Spleen (tissue), 11 donors: ENCODE results near the gene SLC35F3. TPM values are rescaled to one million over a fixed set of nuclear protein-coding genes. Genes with fewer than 3 reads are reported as not detected.

ENCODE experiments used
- DNase-seq: peaks from one replicate; pipeline ENCODE4 v3.0.0-alpha.2; 2020
- H3K27ac ChIP-seq, 8 donors: fragments of 200-600 bp; sonication (generic) in 7 of 8; 1 replicate in 4 of 8; 2 replicates in 4 of 8; pipeline versions ENCODE4 v1.5.0 to v1.8.0; 2016 to 2021; ENCODE audit warnings: inconsistent platforms in 4 of 8, mild to moderate bottlenecking in 4 of 8, moderate library complexity in 1 of 8
- H3K27me3 ChIP-seq, 7 donors: fragments of 200-600 bp; sonication (generic) in 6 of 7; replicated peaks in 1 of 7; 1 replicate in 4 of 7; 2 replicates in 3 of 7; pipeline versions ENCODE4 v1.5.0 to v1.8.0; 2016 to 2021; ENCODE audit warnings: inconsistent platforms in 3 of 7, mild to moderate bottlenecking in 1 of 7
- H3K36me3 ChIP-seq, 6 donors: fragments of 200-600 bp; sonication (generic) in 5 of 6; 1 replicate in 4 of 6; 2 replicates in 2 of 6; pipeline versions ENCODE4 v1.5.0 to v1.8.0; 2016 to 2021; ENCODE audit warnings: inconsistent platforms in 2 of 6
- H3K4me1 ChIP-seq, 6 donors: fragments of 200-600 bp; sonication (generic) in 5 of 6; 1 replicate in 3 of 6; 2 replicates in 3 of 6; pipeline versions ENCODE4 v1.5.0 to v1.8.0; 2016 to 2021; ENCODE audit warnings: inconsistent platforms in 3 of 6
- H3K4me3 ChIP-seq, 8 donors: fragments of 200-600 bp; sonication (generic) in 7 of 8; 1 replicate in 4 of 8; 2 replicates in 4 of 8; pipeline versions ENCODE4 v1.5.0 to v1.8.0; 2016 to 2021; ENCODE audit warnings: inconsistent platforms in 4 of 8, mild to moderate bottlenecking in 4 of 8, moderate library complexity in 2 of 8
- H3K9me3 ChIP-seq, 8 donors: fragments of 200-600 bp; sonication (generic) in 7 of 8; 1 replicate in 4 of 8; 2 replicates in 4 of 8; pipeline versions ENCODE4 v1.5.0 to v1.8.0; 2016 to 2021; ENCODE audit warnings: inconsistent platforms in 4 of 8
- POLR2A ChIP-seq, 3 donors: fragments of 450-650 bp; IDR thresholded peaks; one replicate each; pipeline ENCODE4 v1.5.1; 2017; ENCODE audit warnings: antibody characterized with exemption in 3 of 3, mild to moderate bottlenecking in 1 of 3
- POLR2AphosphoS5 ChIP-seq, 3 donors: sonication (generic); formaldehyde crosslinking; IDR thresholded peaks; one replicate each; pipeline ENCODE4 v1.5.1; 2017; ENCODE audit warnings: antibody characterized with exemption in 3 of 3
- WGBS, 5 donors: extraction: QIAGEN DNeasy Blood & Tissue Kit in 3 of 5; methylation state at CpG; one replicate each; pipeline versions ENCODE4 v1.1.5 to v1.1.7; 2013 to 2018; 5-methylcytosine and 5-hydroxymethylcytosine counted together
- intact Hi-C: fragments of 100-400 bp; cut with DNase I; formaldehyde crosslinking; loops from one replicate; pipeline ENCODE4 v1.15.0; 2023; ENCODE audit warnings: low total_unique reads
- polyA plus RNA-seq, 3 donors: library from polyadenylated mRNA; stranded (reverse); fragments of 200-250 nt; gene quantifications; one replicate each; pipeline ENCODE4 v1.2.1, GENCODE V29; 2013
- total RNA-seq, 7 donors: library from RNA; depleted of rRNA in 3 of 7; stranded (reverse); fragments of >200 nt in 3 of 7; fragmentation: NEBNext Ultra II Directional in 4 of 7; extraction: Animal tissue kit (Norgen Biotek cat#: 25700) in 4 of 7; gene quantifications; one replicate each; pipeline versions ENCODE4 v1.1.0 to v1.2.1, GENCODE V29; 2016 to 2021
- TF ChIP-seq, protein P1 (sequence below), 11 experiments: fragments of 200-600 bp in 7 of 11; fragments of 450-650 bp in 4 of 11; sonication (generic) in 4 of 11; IDR thresholded peaks in 8 of 11; conservative IDR thresholded peaks in 3 of 11; 1 replicate in 7 of 11; 2 replicates in 4 of 11; pipeline versions ENCODE4 v1.4.0 to v1.8.0; 2016 to 2021; ENCODE audit warnings: antibody characterized with exemption in 11 of 11, inconsistent platforms in 4 of 11, mild to moderate bottlenecking in 1 of 11
- donor health status: healthy with polysubstance abuse.
- donor health status: DM: no; HTN: no; CAD: no; lungs with moderate emphysema.
- donor health status: DM: no; HTN: no; CAD: no.
- donor health status: Bipolar disorder and iron deficiency.
- donor health status: healthy.
- donor health status: DM: no; HTN: no; CAD: no.
- donor health status: DM: yes; HTN: yes; CAD: no.

SLC35F3 gene
- total and polyA plus RNA-seq, 10 donors: 0.03 to 0.44 (median 0.11) TPM; not detected in 5

DNA sequence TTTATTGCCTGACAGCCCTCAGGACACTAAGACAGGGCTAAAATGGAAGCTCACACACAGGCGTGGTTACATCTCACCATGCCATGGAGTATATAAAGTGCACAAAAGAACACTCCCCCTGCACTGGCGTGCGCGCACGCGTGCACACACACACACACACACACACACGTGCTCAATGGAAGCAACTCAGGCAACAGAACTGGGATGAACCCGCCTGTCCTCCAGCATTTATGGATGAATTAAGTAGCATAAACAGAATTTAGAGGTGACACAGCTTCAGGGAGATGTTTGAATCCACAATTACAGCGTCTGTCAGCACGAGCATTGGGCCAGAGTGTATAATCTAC, 322.3 kb downstream of the SLC35F3 start:
- Histone ChIP-seq H3K4me3 (no peak overlapping the region), H3K4me1 (peaks cover 0 to 18% (median 0%) of the 10 kb centered on the region in 6 donors), H3K9me3 (no peaks in the 10 kb centered on the region), H3K36me3 (no peaks in the 10 kb centered on the region), H3K27ac (no peak overlapping the region), H3K27me3 (peaks cover 0 to 43% (median 12%) of the 10 kb centered on the region in 7 donors)
- intact Hi-C loops: no loop called here
- WGBS, 5 donors: 89 to 94% (median 91%) methylated on average over 10 of the region's 10 CpGs
- TF ChIP-seq POLR2AphosphoS5 (IDR thresholded peaks at IDR 0.05): no peak
- TF ChIP-seq, protein P1, sequence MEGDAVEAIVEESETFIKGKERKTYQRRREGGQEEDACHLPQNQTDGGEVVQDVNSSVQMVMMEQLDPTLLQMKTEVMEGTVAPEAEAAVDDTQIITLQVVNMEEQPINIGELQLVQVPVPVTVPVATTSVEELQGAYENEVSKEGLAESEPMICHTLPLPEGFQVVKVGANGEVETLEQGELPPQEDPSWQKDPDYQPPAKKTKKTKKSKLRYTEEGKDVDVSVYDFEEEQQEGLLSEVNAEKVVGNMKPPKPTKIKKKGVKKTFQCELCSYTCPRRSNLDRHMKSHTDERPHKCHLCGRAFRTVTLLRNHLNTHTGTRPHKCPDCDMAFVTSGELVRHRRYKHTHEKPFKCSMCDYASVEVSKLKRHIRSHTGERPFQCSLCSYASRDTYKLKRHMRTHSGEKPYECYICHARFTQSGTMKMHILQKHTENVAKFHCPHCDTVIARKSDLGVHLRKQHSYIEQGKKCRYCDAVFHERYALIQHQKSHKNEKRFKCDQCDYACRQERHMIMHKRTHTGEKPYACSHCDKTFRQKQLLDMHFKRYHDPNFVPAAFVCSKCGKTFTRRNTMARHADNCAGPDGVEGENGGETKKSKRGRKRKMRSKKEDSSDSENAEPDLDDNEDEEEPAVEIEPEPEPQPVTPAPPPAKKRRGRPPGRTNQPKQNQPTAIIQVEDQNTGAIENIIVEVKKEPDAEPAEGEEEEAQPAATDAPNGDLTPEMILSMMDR (IDR thresholded peaks at IDR 0.05 in 8 of 11, conservative IDR thresholded peaks at IDR 0.05 in 3 of 11): no peak
- DNase-seq: no peak

DNA sequence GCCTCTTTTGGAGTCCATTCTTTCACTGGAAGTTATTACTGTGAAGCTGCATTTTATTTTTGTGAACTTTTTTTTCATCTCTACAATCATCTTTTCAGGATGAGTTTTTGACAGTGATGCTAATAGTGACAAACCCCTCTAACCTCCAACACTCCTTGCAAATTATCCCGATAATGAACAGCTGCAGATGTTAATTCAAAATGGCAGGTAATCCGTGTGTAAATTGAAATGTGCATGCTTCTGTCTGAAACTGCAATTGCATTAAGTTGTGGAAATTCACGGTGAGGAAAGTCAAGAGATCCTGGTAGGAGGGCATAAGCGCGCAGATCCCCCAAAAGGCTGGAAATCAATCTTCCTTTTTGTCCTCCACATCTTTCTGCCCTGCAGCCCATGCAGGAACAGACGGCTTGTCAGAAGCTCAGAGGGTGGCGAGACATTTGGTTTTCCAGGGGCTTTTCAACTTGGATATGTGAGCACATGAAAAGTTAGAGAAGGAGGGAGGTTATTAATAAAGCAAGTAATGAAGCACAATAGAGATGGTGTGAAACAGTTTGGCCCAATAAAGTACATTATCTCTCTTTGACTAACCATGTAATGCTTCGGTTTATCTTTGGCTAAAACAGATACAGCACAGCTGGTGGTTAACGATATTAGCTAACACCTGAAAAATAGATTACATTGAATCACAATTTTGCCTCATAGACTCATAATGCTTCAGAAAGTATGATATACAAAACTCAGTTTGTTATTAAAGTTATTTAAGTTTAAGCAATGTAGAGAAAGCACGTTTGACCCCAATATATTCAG, 325.3 kb downstream of the SLC35F3 start:
- Histone ChIP-seq H3K9me3 (no peaks in the 10 kb centered on the region), H3K4me1 (peaks cover 0 to 18% (median 0%) of the 10 kb centered on the region in 6 donors), H3K36me3 (no peaks in the 10 kb centered on the region), H3K27ac (no peak overlapping the region), H3K27me3 (peaks cover 0 to 61% (median 12%) of the 10 kb centered on the region in 7 donors), H3K4me3 (no peak overlapping the region)
- intact Hi-C loops: no loop called here
- no peak for TF ChIP-seq POLR2AphosphoS5 (IDR thresholded peaks at IDR 0.05)
- TF ChIP-seq POLR2A (IDR thresholded peaks at IDR 0.05): no peak
- TF ChIP-seq, protein P1 (IDR thresholded peaks at IDR 0.05 in 8 of 11, conservative IDR thresholded peaks at IDR 0.05 in 3 of 11): no peak
- WGBS, 5 donors: 70 to 79% (median 78%) methylated on average over 10 of the region's 10 CpGs
- no peak for DNase-seq

DNA sequence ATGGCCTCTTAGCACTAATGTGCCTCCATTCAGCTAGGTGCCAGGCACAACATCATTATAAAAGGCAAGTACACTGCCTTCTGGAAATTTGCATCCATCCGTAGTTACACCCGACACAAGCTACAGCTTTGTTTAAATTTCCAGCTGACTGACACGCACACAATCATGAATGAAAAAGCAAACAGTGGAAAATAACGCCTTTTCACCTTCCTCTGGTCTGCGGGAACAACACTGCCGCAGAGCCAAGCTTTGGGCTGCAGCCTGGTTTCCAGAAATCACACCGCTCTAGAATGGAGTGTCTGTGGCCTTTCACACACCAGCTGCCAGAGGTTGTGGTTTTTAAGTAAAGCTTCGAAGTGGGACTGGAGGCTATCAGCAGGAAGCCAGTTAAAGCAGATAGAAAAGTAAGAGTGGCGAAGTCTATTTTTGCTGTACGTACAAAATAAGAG, 326.0 kb downstream of the SLC35F3 start:
- TF ChIP-seq, protein P1 (IDR thresholded peaks at IDR 0.05 in 8 of 11, conservative IDR thresholded peaks at IDR 0.05 in 3 of 11): no peak
- TF ChIP-seq POLR2A (IDR thresholded peaks at IDR 0.05) (no peak), POLR2AphosphoS5 (IDR thresholded peaks at IDR 0.05) (no peak)
- WGBS, 5 donors: 11 to 17% (median 15%) methylated on average over 10 of the region's 10 CpGs

DNA sequence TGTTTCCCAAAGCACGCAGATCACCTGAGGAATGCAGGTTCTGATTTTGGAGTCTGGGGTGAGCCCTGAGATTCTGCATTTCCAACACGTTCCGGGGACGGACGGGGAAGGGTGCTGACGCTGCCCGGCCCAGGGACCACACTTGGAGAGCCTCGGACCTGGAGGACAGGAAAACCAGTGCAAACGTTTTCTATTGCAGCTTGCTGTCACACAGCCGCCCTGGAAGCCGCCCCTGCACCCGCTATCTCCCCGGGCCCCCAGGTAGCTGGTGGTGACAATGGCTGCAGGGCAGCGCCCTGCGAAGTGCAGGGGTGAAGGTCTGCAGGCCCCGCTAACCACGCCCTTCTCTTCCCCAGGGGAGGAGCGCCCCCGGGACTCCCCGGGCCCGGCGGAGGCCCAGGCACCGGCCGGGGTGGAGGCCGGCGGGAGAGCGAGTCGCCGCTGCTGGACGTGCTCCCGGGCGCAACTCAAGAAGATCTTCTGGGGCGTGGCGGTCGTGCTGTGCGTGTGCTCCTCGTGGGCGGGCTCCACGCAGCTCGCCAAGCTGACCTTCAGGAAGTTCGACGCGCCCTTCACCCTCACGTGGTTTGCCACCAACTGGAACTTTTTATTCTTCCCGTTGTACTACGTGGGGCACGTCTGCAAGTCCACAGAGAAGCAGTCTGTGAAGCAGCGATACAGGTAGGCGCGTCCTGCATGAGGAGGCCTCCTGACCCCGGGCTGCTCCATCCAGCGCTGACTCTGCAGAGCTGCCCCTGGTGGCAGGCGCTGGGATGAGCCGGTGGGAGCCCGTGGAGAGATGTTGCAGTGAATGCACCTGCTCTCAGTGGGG, 326.8 kb downstream of the SLC35F3 start:
- H3K27ac ChIP-seq: no peak overlapping the region
- intact Hi-C loops: no loop called here
- whole genome bisulfite sequencing, 5 donors: 68 to 79% (median 73%) methylated on average over 35 to 55 of the region's 55 CpGs
- no peak for DNase-seq
- no peaks in the 10 kb centered on the region for H3K36me3 ChIP-seq
- no peak overlapping the region for H3K4me3 ChIP-seq
- peaks cover 0 to 18% (median 0%) of the 10 kb centered on the region in 6 donors for H3K4me1 ChIP-seq
- H3K9me3 ChIP-seq: no peaks in the 10 kb centered on the region
- H3K27me3 ChIP-seq: peaks cover 0 to 73% (median 12%) of the 10 kb centered on the region in 7 donors
- TF ChIP-seq, protein P1 (IDR thresholded peaks at IDR 0.05 in 8 of 11, conservative IDR thresholded peaks at IDR 0.05 in 3 of 11): no peak
- TF ChIP-seq POLR2A (IDR thresholded peaks at IDR 0.05) (no peak), POLR2AphosphoS5 (IDR thresholded peaks at IDR 0.05) (no peak)

More for the DNA sequence above, 326.0 kb downstream of the SLC35F3 start:
- H3K27me3 ChIP-seq: peaks cover 0 to 66% (median 12%) of the 10 kb centered on the region in 7 donors
- H3K36me3 ChIP-seq: no peaks in the 10 kb centered on the region
- intact Hi-C loops: no loop called here
- H3K27ac ChIP-seq: no peak overlapping the region
- no peak overlapping the region for H3K4me3 ChIP-seq
- H3K4me1 ChIP-seq: peaks cover 0 to 18% (median 0%) of the 10 kb centered on the region in 6 donors
- no peaks in the 10 kb centered on the region for H3K9me3 ChIP-seq
- DNase-seq: no peak
